ENCODE results near the gene SCUBE1. TPM values are rescaled to one million over a fixed set of nuclear protein-coding genes. Genes with fewer than 3 reads are reported as not detected.

SCUBE1 gene
- total and polyA plus RNA-seq, 2 donors: 0.30 to 0.52 TPM

GRCh38 chr22:43157874-43158546 lies 185.2 kb downstream of the SCUBE1 start:
- no peak for DNase-seq (ENCODE audit: low read depth in 6 of 9, low spot score in 9 of 9)
- Histone ChIP-seq H3K9me3 (ENCODE audit: control insufficient read depth in 2 of 2, insufficient read depth in 1 of 2, low read length in 1 of 2) (no peaks in the 10 kb centered on the region), H3K36me3 (ENCODE audit: control insufficient read depth in 2 of 2, insufficient read depth in 2 of 2, low read length in 1 of 2) (no peaks in the 10 kb centered on the region), H3K4me3 (ENCODE audit: low read length in 2 of 2) (no peak overlapping the region), H3K27me3 (ENCODE audit: control insufficient read depth in 2 of 2, insufficient read depth in 1 of 2, low read length in 1 of 2) (no peaks in the 10 kb centered on the region), H3K4me1 (ENCODE audit: control insufficient read depth in 2 of 2, insufficient read depth in 2 of 2, low read length in 2 of 2) (no peaks in the 10 kb centered on the region), H3K27ac (ENCODE audit: low read depth in 1 of 2, low read length in 1 of 2) (no peak overlapping the region)
- 96% methylated on average over 9 of the region's 9 CpGs for WGBS

DNA sequence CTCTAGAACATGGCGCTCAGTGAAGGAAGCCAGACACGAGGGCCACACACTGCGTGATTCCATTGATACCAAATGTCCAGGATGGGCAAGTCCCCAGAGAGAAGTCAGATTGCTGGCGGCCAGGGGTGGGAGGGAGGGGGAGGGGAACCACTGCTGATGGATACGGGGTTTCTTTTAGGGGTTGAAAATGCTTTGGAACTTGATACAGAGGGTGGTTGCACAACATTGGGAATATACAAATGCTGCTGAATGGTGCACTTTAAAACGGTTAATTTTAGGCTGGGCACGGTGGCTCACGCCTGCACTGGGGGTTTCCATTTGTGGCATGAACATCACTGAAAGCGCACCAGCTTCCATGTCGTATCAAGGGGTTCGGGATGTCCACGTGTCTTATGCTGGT lies 186.8 kb downstream of the SCUBE1 start:
- Histone ChIP-seq H3K27me3 (ENCODE audit: control insufficient read depth in 2 of 2, insufficient read depth in 1 of 2, low read length in 1 of 2) (peaks cover 0 to 13% of the 10 kb centered on the region in 2 donors), H3K4me1 (ENCODE audit: control insufficient read depth in 2 of 2, insufficient read depth in 2 of 2, low read length in 2 of 2) (peaks cover 3 to 14% of the 10 kb centered on the region in 2 donors), H3K9me3 (ENCODE audit: control insufficient read depth in 2 of 2, insufficient read depth in 1 of 2, low read length in 1 of 2) (no peaks in the 10 kb centered on the region), H3K4me3 (ENCODE audit: low read length in 2 of 2) (no peak overlapping the region), H3K27ac (ENCODE audit: low read depth in 1 of 2, low read length in 1 of 2) (no peak overlapping the region), H3K36me3 (ENCODE audit: control insufficient read depth in 2 of 2, insufficient read depth in 2 of 2, low read length in 1 of 2) (no peaks in the 10 kb centered on the region)
- WGBS: 96% methylated on average over 12 of the region's 12 CpGs
- DNase-seq (ENCODE audit: low read depth in 6 of 9, low spot score in 9 of 9): no peak

DNA sequence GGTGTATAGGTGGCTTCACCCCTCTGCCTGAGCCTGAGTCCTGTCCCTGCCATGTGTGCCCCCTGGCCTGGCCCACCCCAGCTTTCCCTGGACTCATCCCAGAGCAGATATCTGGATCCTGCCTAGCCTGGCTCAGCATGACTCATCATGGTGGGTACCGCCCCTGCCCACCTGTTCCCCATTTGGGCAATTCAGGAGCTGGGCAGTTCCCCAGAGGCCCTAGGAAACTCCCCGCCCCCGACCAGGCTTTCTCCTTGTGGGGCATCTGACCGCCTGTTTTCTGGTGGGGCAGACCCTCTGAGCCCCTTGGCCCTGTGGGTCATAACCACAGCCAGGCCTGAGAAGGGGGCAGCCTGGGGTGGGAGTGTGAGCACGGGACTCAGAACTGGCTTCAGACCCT lies 187.4 kb downstream of the SCUBE1 start:
- Histone ChIP-seq H3K27me3 (ENCODE audit: control insufficient read depth in 2 of 2, insufficient read depth in 1 of 2, low read length in 1 of 2) (peaks cover 1 to 19% of the 10 kb centered on the region in 2 donors), H3K36me3 (ENCODE audit: control insufficient read depth in 2 of 2, insufficient read depth in 2 of 2, low read length in 1 of 2) (no peaks in the 10 kb centered on the region), H3K27ac (ENCODE audit: low read depth in 1 of 2, low read length in 1 of 2) (no peak overlapping the region), H3K4me1 (ENCODE audit: control insufficient read depth in 2 of 2, insufficient read depth in 2 of 2, low read length in 2 of 2) (peaks cover 6 to 14% of the 10 kb centered on the region in 2 donors), H3K4me3 (ENCODE audit: low read length in 2 of 2) (no peak overlapping the region), H3K9me3 (ENCODE audit: control insufficient read depth in 2 of 2, insufficient read depth in 1 of 2, low read length in 1 of 2) (no peaks in the 10 kb centered on the region)
- DNase-seq (ENCODE audit: low read depth in 6 of 9, low spot score in 9 of 9): no peak
- 93% methylated on average over 5 of the region's 5 CpGs for WGBS

- DNase-seq (ENCODE audit: low read depth in 6 of 9, low spot score in 9 of 9): no peak
- no peaks in the 10 kb centered on the region for H3K36me3 ChIP-seq (ENCODE audit: control insufficient read depth in 2 of 2, insufficient read depth in 2 of 2, low read length in 1 of 2)
- WGBS: 94% methylated on average over 27 of the region's 27 CpGs
- peaks cover 6 to 14% of the 10 kb centered on the region in 2 donors for H3K4me1 ChIP-seq (ENCODE audit: control insufficient read depth in 2 of 2, insufficient read depth in 2 of 2, low read length in 2 of 2)
- no peak overlapping the region for H3K4me3 ChIP-seq (ENCODE audit: low read length in 2 of 2)
- peaks cover 2 to 23% of the 10 kb centered on the region in 2 donors for H3K27me3 ChIP-seq (ENCODE audit: control insufficient read depth in 2 of 2, insufficient read depth in 1 of 2, low read length in 1 of 2)
- no peaks in the 10 kb centered on the region for H3K9me3 ChIP-seq (ENCODE audit: control insufficient read depth in 2 of 2, insufficient read depth in 1 of 2, low read length in 1 of 2)
- no peak overlapping the region for H3K27ac ChIP-seq (ENCODE audit: low read depth in 1 of 2, low read length in 1 of 2)
Observed at GRCh38 chr22:43154887-43155536, 188.2 kb downstream of the SCUBE1 start.

GRCh38 chr22:43153899-43154298 lies 189.3 kb downstream of the SCUBE1 start:
- no peak overlapping the region for H3K27ac ChIP-seq (ENCODE audit: low read depth in 1 of 2, low read length in 1 of 2)
- peaks cover 2 to 23% of the 10 kb centered on the region in 2 donors for H3K27me3 ChIP-seq (ENCODE audit: control insufficient read depth in 2 of 2, insufficient read depth in 1 of 2, low read length in 1 of 2)
- no peaks in the 10 kb centered on the region for H3K9me3 ChIP-seq (ENCODE audit: control insufficient read depth in 2 of 2, insufficient read depth in 1 of 2, low read length in 1 of 2)
- peaks cover 6 to 15% of the 10 kb centered on the region in 2 donors for H3K4me1 ChIP-seq (ENCODE audit: control insufficient read depth in 2 of 2, insufficient read depth in 2 of 2, low read length in 2 of 2)
- no peaks in the 10 kb centered on the region for H3K36me3 ChIP-seq (ENCODE audit: control insufficient read depth in 2 of 2, insufficient read depth in 2 of 2, low read length in 1 of 2)
- 80% methylated on average over 9 of the region's 9 CpGs for WGBS
- H3K4me3 ChIP-seq (ENCODE audit: low read length in 2 of 2): no peak overlapping the region
- no peak for DNase-seq (ENCODE audit: low read depth in 6 of 9, low spot score in 9 of 9)

DNA sequence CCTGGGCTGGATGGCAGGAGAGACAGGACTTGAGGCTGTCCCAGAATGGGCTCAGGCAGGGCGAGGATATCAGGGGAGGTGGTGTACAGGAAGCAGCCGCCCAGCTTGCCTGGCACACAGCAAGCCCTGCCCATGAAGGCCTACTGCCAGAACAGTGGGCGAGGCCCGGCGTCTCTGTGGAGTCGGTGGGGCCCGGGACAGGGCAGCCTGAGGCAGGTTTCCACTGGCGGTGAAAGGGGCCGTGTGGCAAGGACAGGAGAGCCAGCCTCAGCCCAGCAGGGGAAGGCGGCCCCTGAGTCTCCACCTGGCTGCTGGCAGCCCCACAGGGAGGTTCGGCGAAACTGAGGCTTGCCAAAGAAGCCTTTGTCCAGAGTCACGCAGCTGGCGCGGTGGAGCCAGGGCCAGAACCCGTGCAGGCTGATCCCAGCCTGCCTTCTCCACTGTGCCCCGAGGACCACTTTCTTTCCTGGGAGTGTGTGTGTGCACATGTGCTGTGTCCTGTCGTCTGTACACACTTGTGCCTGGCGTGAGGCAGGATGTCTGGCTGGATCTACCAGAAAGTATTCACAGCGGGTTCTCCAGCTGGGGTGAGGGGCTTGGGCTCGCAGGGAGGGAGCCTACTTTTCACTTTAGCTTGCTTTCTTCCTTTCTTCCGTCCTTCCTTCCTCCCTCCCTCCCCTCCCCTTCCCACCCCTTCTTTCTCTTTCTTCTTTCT lies 190.7 kb downstream of the SCUBE1 start:
- Histone ChIP-seq H3K4me3 (ENCODE audit: low read length in 2 of 2) (peak overlapping the region in 1 of 2 donors; percentile 62), H3K27ac (ENCODE audit: low read depth in 1 of 2, low read length in 1 of 2) (no peak overlapping the region), H3K36me3 (ENCODE audit: control insufficient read depth in 2 of 2, insufficient read depth in 2 of 2, low read length in 1 of 2) (no peaks in the 10 kb centered on the region), H3K4me1 (ENCODE audit: control insufficient read depth in 2 of 2, insufficient read depth in 2 of 2, low read length in 2 of 2) (peaks cover 6 to 27% of the 10 kb centered on the region in 2 donors), H3K9me3 (ENCODE audit: control insufficient read depth in 2 of 2, insufficient read depth in 1 of 2, low read length in 1 of 2) (no peaks in the 10 kb centered on the region), H3K27me3 (ENCODE audit: control insufficient read depth in 2 of 2, insufficient read depth in 1 of 2, low read length in 1 of 2) (peaks cover 2 to 23% of the 10 kb centered on the region in 2 donors)
- DNase-seq (ENCODE audit: low read depth in 6 of 9, low spot score in 9 of 9): no peak
- WGBS: 25% methylated on average over 22 of the region's 22 CpGs

DNA sequence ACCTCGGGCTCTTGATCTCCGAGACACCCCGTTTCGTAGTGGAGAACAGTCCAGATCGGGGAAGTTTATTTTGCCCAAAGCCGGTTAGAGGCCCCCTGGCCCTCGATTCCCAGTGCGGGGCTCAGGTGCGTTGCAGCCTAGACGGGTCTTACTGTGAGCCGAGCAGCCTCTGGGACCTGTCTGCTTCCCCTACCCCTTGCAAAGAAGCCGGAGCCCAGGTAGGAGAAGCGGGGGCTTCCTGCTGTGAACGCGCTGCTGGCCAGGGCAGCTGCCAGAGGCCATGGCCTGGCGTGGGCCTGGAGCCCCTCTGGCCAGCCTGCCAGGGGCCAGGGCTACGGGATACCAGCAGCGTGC lies 191.2 kb downstream of the SCUBE1 start:
- 4% methylated on average over 18 of the region's 18 CpGs for WGBS
- no peak overlapping the region for H3K27ac ChIP-seq (ENCODE audit: low read depth in 1 of 2, low read length in 1 of 2)
- H3K9me3 ChIP-seq (ENCODE audit: control insufficient read depth in 2 of 2, insufficient read depth in 1 of 2, low read length in 1 of 2): no peaks in the 10 kb centered on the region
- DNase-seq (ENCODE audit: low read depth in 6 of 9, low spot score in 9 of 9): no peak
- H3K27me3 ChIP-seq (ENCODE audit: control insufficient read depth in 2 of 2, insufficient read depth in 1 of 2, low read length in 1 of 2): peaks cover 2 to 23% of the 10 kb centered on the region in 2 donors
- peaks cover 6 to 30% of the 10 kb centered on the region in 2 donors for H3K4me1 ChIP-seq (ENCODE audit: control insufficient read depth in 2 of 2, insufficient read depth in 2 of 2, low read length in 2 of 2)
- no peaks in the 10 kb centered on the region for H3K36me3 ChIP-seq (ENCODE audit: control insufficient read depth in 2 of 2, insufficient read depth in 2 of 2, low read length in 1 of 2)
- H3K4me3 ChIP-seq (ENCODE audit: low read length in 2 of 2): peak overlapping the region; percentile 32 to 62

- no peak for DNase-seq (ENCODE audit: low read depth in 6 of 9, low spot score in 9 of 9)
- peaks cover 6 to 30% of the 10 kb centered on the region in 2 donors for H3K4me1 ChIP-seq (ENCODE audit: control insufficient read depth in 2 of 2, insufficient read depth in 2 of 2, low read length in 2 of 2)
- H3K27ac ChIP-seq (ENCODE audit: low read depth in 1 of 2, low read length in 1 of 2): peak within 1 kb of the TSS in 1 of 2 donors; percentile 31
- WGBS: 2% methylated on average over 75 of the region's 75 CpGs
- no peaks in the 10 kb centered on the region for H3K9me3 ChIP-seq (ENCODE audit: control insufficient read depth in 2 of 2, insufficient read depth in 1 of 2, low read length in 1 of 2)
- H3K36me3 ChIP-seq (ENCODE audit: control insufficient read depth in 2 of 2, insufficient read depth in 2 of 2, low read length in 1 of 2): no peaks in the 10 kb centered on the region
- peak within 1 kb of the TSS; percentile 32 to 62 for H3K4me3 ChIP-seq (ENCODE audit: low read length in 2 of 2)
- H3K27me3 ChIP-seq (ENCODE audit: control insufficient read depth in 2 of 2, insufficient read depth in 1 of 2, low read length in 1 of 2): peaks cover 2 to 23% of the 10 kb centered on the region in 2 donors
Observed at GRCh38 chr22:43151251-43152002, 191.7 kb downstream of the SCUBE1 start, which contains the start of gene TSPO. TSS of gene TSPO (plus strand) at chr22:43151559. CDS start at chr22:43159239, 7,680 bp downstream.

All from thymus (tissue), 11 donors.